GM21447 (cell line): ENCODE data around the gene ZFHX3.
"Not testable (repeated sequence)": the region's sequence is repeated elsewhere in the genome, so short reads cannot be mapped to it uniquely, and the experiment has no call there.

Source experiments
- ATAC-seq: cut with Tn5 transposase; IDR thresholded peaks from one replicate; pipeline ENCODE4 v1.9.1; 2021; ENCODE audit not compliant: unreplicated experiment

ZFHX3 gene

GRCh38 chr16:73023752-73024570, 24.0 kb downstream of the ZFHX3 start:
- no peak for ATAC-seq

- no peak for ATAC-seq
Measured at GRCh38 chr16:73023320-73023719, 24.6 kb downstream of the ZFHX3 start.

DNA sequence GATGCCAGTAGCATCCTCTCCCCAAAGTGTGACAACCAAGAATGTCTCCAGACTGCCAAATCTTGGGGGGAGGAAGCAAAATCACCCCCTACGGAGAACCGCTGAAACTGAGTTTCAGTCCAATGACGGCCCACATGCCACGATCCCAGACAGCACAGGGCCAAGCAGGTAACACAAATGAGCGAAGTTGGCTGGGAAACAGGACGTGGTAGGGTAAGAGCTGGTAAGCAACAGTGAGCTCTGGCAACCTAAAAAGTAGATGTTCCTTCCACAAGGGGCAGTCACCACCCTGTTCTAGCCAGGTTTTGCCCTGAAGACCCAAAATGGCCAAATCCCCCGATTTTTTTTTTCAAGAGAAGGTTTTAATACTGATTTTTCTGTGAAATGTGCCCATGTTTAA, 25.4 kb downstream of the ZFHX3 start:
- ATAC-seq = no peak

DNA sequence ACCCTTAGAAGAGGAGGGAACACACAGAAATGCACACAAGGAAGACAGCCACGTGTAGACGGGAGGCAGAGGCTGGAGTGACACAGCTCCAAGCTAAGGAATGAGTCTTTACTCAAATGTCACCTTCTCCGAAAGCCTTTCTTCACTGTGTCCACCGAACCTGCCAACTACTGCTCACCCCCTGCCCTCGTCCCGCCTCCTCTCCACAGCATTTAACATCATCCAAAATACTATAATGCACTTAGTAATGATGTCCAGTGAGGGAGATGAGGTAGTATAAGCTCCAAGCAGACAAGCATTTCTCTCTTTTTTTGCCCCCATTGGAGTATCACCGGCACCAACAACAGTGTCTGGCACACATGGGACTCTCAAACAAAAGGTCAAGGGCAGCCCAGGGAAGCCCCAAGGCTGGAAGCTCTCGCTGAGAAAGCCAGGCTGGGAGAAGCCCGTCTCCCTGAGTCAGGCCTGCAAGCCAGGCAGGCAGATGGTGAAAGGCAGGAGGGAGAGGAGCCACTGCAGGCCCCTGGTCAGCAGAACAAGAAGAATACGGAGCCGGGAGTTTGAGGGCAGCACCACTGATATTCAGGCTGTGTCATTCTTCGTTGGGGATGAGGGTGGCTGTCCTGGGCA, 25.9 kb downstream of the ZFHX3 start:
- ATAC-seq = no peak

- ATAC-seq = no peak
Measured at GRCh38 chr16:73020409-73020884, 27.5 kb downstream of the ZFHX3 start.

DNA sequence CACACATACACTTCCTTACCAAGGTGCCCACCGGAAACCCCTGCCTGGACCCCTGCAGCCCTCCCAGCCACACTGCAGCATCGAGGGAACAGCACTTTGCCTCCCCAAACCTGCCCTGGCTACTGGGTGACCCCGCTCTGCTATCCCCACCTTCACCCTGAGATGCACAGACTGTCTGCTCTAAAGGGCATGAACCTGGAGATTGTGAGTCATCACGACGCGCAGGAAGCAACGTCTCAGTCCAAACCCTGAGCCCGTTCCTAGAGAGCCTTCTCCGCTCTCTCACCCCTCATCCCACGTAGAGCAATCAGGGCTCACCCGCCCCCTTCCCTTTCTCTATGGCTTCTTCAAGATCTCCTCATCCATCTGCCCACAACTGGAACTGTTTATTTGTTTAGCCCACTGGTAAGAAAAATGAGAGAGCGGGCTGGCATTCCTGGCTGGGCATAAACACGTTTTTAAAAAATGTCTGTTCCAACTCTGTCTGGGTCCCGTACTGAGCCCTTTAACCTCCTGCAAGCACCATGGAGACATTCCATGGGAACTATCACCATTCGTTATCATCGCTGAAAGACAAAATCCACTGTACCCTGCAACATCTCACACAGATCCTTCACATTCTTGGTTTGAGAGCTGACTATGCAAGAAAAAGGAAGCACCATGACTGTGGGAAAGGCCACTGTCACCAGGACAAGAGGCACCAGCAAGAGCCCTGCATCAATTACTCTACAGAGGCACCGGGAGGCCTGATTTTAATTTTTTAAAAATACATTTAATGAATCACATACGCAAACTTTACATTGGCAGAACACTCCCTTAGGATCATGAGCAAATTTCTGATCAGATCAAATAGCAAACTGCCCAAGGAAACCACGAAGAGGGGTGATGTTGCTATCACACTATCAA, 28.2 kb downstream of the ZFHX3 start:
- ATAC-seq = no peak

GRCh38 chr16:73018821-73019456, 29.0 kb downstream of the ZFHX3 start:
- no peak for ATAC-seq

- ATAC-seq = no peak
Measured at GRCh38 chr16:73017321-73017720, 30.6 kb downstream of the ZFHX3 start.

DNA sequence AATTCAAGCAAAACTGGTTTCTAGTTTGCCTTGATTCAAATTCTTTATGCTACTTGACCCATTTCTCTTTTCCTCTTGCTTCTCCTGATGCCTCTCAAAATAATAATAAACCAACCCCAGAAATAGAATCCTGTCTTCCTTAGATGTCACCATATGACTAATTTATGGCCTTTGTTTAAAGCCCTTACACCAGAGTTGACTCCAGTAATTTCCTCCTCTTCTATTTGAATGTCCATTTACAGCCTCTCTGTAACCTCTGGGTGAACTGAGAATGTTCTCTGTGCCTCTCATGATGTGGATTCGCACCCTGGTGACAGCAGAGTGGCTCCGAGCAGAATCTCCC, 31.5 kb downstream of the ZFHX3 start:
- ATAC-seq = peak; percentile 63

DNA sequence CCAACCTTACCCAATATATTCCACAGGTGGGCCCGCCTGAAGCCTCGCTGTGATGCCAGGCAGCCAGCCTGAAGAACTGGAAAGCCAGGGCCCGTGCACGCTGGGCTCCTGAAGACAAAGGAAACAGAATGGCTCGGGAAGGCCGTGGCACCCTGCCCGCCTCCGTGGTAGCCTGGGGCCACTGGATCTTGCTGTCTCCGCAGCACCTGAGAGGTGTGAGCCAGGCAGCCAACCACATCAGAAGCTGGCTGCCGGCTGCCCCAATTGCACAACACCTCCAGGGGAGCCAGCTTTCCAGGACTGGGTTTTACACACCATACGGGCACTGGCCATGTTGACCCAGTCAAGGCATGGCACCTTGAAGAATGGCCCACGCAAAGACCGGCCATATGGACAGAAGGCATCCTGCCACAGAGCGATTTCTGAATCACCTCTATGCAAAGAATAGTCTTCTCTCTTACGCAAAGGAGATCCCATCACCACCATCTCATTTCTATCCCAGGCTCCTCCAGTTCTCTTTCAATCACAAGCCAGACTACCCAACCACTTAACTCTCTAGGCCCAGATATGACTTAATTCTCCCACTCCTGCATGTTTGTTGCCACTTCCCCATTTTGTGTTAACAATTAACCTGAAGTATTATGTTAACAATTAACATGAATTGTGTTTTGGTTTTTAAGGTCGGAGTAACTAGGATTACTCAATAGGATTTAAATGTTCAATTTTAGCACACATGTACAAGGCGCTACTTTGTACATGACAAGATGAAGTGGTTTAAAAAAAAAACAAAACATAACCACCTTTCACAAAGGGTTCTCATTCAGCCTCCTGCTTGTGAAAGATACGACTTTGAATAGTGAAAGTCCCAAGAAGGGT, 32.1 kb downstream of the ZFHX3 start:
- ATAC-seq = peak; percentile 78

DNA sequence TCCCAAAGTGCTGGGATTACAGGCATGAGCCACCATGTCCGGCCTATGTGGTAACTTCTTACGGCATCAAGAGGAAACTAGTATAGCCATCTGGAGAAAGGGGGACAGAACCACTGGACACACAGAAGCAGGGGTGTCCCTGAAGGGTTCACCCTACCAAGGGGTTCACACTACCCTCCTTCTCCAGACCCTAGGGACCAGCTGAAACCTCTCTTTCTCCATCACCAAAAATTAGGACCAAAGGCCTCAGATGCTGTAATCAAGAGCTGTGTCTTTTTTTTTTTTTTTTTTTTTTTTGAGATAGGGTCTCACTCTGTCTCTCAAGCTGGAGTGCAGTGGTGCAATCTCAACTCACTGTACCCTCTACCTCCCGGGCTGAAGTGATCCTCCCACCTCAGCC, 33.2 kb downstream of the ZFHX3 start:
- no peak for ATAC-seq

DNA sequence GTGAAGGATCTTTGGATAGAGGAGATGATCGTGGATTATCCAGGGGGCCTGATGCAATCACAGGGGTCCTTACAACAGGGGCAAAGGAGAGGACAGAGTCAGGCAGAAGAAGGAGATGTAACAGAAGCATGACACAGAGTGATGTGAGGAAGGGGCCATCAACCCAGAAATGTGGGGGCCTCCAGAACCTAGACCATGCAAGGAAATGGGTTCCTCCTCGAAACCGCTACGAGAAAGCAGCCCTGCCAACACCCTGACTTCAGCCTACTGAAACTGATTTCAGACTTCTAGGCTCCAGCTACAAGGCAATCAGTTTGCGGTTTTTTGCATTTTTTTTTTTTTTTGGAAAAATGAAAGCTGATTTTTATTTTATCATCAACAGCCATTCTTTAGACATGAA, 34.0 kb downstream of the ZFHX3 start:
- no peak for ATAC-seq

GRCh38 chr16:73012341-73012740, 35.6 kb downstream of the ZFHX3 start:
- ATAC-seq = no peak

- no peak for ATAC-seq
Measured at GRCh38 chr16:73011926-73012325, 36.0 kb downstream of the ZFHX3 start.

DNA sequence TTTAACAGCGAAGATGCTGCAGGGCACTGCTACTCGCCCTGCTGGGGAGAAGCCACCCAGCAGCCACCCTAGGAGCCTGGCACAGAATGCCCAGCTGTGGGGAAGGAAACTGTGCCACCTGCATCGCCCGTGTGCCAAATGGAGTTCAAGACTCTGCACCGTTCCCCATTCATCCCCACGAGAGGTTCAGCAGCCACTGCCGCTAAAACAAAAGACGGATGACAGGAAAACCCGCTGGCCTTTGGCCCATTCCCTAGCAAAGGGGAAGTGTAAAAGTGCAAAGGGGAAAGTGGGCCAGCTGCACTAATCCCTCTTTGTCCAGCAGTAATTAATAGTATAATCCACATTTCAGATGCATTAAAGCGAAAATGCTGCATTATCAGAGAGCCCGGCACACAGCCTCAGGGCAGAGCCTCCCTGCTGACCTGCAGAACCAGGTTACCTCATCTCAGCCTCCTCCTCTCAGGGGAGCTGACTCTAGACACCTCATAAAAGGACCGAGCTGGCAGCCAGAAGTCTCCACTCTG, 37.7 kb downstream of the ZFHX3 start:
- no peak for ATAC-seq

- not testable (repeated sequence) for ATAC-seq
Measured at GRCh38 chr16:73009710-73010109, 38.2 kb downstream of the ZFHX3 start.

GRCh38 chr16:73006026-73006425, 41.9 kb downstream of the ZFHX3 start:
- ATAC-seq = no peak

DNA sequence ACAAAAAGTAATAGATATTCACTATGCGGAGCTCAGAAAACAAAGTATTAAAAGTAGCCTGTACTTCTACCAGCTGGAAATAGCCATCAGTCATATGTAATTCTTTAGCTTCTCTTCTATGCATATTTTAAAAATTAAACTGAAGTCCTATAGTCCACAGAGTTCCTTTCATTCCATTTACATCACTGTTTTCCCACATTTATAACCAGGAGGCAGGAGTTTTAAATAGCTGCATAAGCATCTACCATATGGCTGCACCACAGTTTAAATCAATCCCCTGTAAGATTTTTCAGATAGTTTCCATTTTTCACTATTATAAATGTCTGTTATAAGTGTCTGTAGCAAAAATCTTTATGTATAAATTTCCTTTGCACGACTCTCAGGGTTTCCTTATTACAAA, 45.1 kb downstream of the ZFHX3 start:
- no peak for ATAC-seq

DNA sequence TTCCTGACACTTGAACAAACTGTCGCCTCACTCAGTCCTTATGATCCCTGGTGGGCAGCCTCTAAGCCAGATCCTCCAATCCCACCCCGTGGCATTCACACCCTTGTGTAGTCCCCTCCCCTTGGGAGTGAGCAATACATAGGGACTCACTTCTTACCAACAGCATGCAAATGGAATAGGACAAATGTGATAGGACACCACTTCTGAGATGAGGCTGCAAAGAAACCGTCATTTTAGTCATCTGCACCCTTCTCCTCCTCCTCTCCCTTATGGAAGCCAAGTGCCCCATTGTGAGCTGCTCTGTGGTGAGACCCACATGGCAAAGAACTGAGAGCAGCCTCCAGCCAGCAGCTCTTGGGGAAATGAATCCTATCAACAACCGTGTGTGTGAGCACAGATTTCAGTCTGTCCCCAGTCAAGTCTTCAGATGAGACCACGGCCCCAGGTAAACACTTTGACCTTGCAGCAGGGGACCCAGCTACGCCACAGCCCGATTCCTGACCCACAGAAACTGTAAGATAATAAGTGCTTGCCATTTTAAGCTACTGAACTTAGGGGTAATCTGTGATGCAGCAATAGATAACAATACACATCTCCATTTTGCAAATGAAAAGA, 46.9 kb downstream of the ZFHX3 start:
- ATAC-seq = no peak
